ENCODE measurements around the gene WDR49. TPM values are rescaled to one million over a fixed set of nuclear protein-coding genes. Genes with fewer than 3 reads are reported as not detected.

WDR49 gene
- total RNA-seq, 1 experiment from 2014 or later: 1.4 TPM

- Mint-ChIP-seq H3K27ac (ENCODE audit: unreplicated experiment) (no peak overlapping the region), H3K4me3 (ENCODE audit: low read depth, unreplicated experiment) (no peak overlapping the region), H3K9me3 (ENCODE audit: low read depth, unreplicated experiment) (no peaks in the 10 kb centered on the region), H3K36me3 (ENCODE audit: insufficient read depth, unreplicated experiment) (no peaks in the 10 kb centered on the region), H3K4me1 (ENCODE audit: low read depth, unreplicated experiment) (no peaks in the 10 kb centered on the region), H3K27me3 (ENCODE audit: unreplicated experiment) (no peaks in the 10 kb centered on the region)
- CTCF ChIA-PET: no interaction called here
- DNase-seq: no peak
- TF ChIP-seq, protein P1, sequence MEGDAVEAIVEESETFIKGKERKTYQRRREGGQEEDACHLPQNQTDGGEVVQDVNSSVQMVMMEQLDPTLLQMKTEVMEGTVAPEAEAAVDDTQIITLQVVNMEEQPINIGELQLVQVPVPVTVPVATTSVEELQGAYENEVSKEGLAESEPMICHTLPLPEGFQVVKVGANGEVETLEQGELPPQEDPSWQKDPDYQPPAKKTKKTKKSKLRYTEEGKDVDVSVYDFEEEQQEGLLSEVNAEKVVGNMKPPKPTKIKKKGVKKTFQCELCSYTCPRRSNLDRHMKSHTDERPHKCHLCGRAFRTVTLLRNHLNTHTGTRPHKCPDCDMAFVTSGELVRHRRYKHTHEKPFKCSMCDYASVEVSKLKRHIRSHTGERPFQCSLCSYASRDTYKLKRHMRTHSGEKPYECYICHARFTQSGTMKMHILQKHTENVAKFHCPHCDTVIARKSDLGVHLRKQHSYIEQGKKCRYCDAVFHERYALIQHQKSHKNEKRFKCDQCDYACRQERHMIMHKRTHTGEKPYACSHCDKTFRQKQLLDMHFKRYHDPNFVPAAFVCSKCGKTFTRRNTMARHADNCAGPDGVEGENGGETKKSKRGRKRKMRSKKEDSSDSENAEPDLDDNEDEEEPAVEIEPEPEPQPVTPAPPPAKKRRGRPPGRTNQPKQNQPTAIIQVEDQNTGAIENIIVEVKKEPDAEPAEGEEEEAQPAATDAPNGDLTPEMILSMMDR (IDR thresholded peaks at IDR 0.05; ENCODE audit: unreplicated experiment): no peak
- intact Hi-C loops (cut with micrococcal nuclease; ENCODE audit: unreplicated experiment): no loop called here
- BruUV-seq (replicated peaks): no TSS peak
These were observed 42.0 kb downstream of the WDR49 start for GRCh38 chr3:167611718-167612117.

GRCh38 chr3:167609156-167609555 is 44.6 kb downstream of the WDR49 start:
- Mint-ChIP-seq H3K4me3 (ENCODE audit: low read depth, unreplicated experiment) (no peak overlapping the region), H3K36me3 (ENCODE audit: insufficient read depth, unreplicated experiment) (no peaks in the 10 kb centered on the region), H3K9me3 (ENCODE audit: low read depth, unreplicated experiment) (no peaks in the 10 kb centered on the region), H3K4me1 (ENCODE audit: low read depth, unreplicated experiment) (no peaks in the 10 kb centered on the region), H3K27ac (ENCODE audit: unreplicated experiment) (no peak overlapping the region), H3K27me3 (ENCODE audit: unreplicated experiment) (no peaks in the 10 kb centered on the region)
- TF ChIP-seq, protein P1 (IDR thresholded peaks at IDR 0.05; ENCODE audit: unreplicated experiment): no peak
- intact Hi-C loops (cut with micrococcal nuclease; ENCODE audit: unreplicated experiment): no loop called here
- CTCF ChIA-PET: no interaction called here
- BruUV-seq (replicated peaks): no TSS peak
- DNase-seq: no peak

DNA sequence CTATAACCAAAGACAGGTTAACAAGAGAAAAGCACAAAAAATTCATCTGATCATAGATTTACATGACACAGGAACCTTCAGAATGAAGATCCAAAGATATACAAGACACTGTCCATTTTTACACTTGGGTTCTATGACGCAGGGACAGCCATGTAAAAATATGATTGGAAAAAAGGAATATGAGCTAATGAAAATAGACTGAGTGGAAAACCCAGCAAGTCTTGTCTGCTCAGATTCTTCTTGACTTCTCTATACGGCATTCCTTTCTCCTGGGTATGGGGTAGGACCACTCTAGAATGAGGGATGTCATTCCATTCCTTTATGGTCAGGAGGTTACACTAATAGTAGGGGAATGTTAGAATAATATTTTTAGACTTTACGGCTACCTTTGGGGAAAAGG is 46.9 kb downstream of the WDR49 start:
- no peak for DNase-seq
- Mint-ChIP-seq H3K27me3 (ENCODE audit: unreplicated experiment) (no peaks in the 10 kb centered on the region), H3K4me1 (ENCODE audit: low read depth, unreplicated experiment) (no peaks in the 10 kb centered on the region), H3K36me3 (ENCODE audit: insufficient read depth, unreplicated experiment) (no peaks in the 10 kb centered on the region), H3K4me3 (ENCODE audit: low read depth, unreplicated experiment) (no peak overlapping the region), H3K9me3 (ENCODE audit: low read depth, unreplicated experiment) (no peaks in the 10 kb centered on the region), H3K27ac (ENCODE audit: unreplicated experiment) (no peak overlapping the region)
- TF ChIP-seq, protein P1 (IDR thresholded peaks at IDR 0.05; ENCODE audit: unreplicated experiment): no peak
- intact Hi-C loops (cut with micrococcal nuclease; ENCODE audit: unreplicated experiment): no loop called here
- no TSS peak for BruUV-seq (replicated peaks)
- CTCF ChIA-PET: interaction anchor here (0.6 to 1.0 kb wide), 2 partner anchors 16 to 350 kb away, joined by 3 to 5 read pairs; no protein-coding TSS in a partner anchor

- TF ChIP-seq, protein P1 (IDR thresholded peaks at IDR 0.05; ENCODE audit: unreplicated experiment): no peak
- Mint-ChIP-seq H3K4me1 (ENCODE audit: low read depth, unreplicated experiment) (no peaks in the 10 kb centered on the region), H3K27me3 (ENCODE audit: unreplicated experiment) (no peaks in the 10 kb centered on the region), H3K4me3 (ENCODE audit: low read depth, unreplicated experiment) (no peak overlapping the region), H3K27ac (ENCODE audit: unreplicated experiment) (no peak overlapping the region), H3K36me3 (ENCODE audit: insufficient read depth, unreplicated experiment) (no peaks in the 10 kb centered on the region), H3K9me3 (ENCODE audit: low read depth, unreplicated experiment) (no peaks in the 10 kb centered on the region)
- CTCF ChIA-PET: interaction anchor here (1.0 kb wide), 1 partner anchor 17 kb away, joined by 3 read pairs; no protein-coding TSS in a partner anchor
- no TSS peak for BruUV-seq (replicated peaks)
- DNase-seq: no peak
- intact Hi-C loops (cut with micrococcal nuclease; ENCODE audit: unreplicated experiment): no loop called here
These were observed 47.9 kb downstream of the WDR49 start for GRCh38 chr3:167605871-167606270.
